Adrenal gland (tissue), 12 donors: ENCODE measurements around the gene SUN1. TPM values are rescaled to one million over a fixed set of nuclear protein-coding genes. Genes with fewer than 3 reads are reported as not detected.
A peak's percentile ranks its signal among the peaks of the same experiment; 100 is the strongest.
"Not testable (repeated sequence)": the region's sequence is repeated elsewhere in the genome, so short reads cannot be mapped to it uniquely, and the experiment has no call there.

Experiments used
- DNase-seq, 7 donors: peaks; one replicate each; pipeline ENCODE4 v3.0.0-alpha.2; 2019 to 2020
- H3K27ac ChIP-seq, 5 donors: fragments of 200-600 bp; sonication (generic) in 4 of 5; 1 replicate in 3 of 5; 2 replicates in 2 of 5; pipeline versions ENCODE4 v1.5.1 to v1.8.0; 2016 to 2020; ENCODE audit warnings: mild to moderate bottlenecking in 1 of 5
- H3K27me3 ChIP-seq: fragments of 200-600 bp; 2 replicates; pipeline ENCODE4 v1.8.0; 2021
- H3K36me3 ChIP-seq, 2 donors: fragments of 200-600 bp; replicated peaks in 1 of 2; 1 replicate in 1 of 2; 2 replicates in 1 of 2; pipeline versions ENCODE4 v1.5.1 to v1.8.0; 2018 to 2022
- H3K4me1 ChIP-seq, 2 donors: fragments of 200-600 bp; replicated peaks in 1 of 2; 1 replicate in 1 of 2; 2 replicates in 1 of 2; pipeline versions ENCODE4 v1.5.1 to v1.8.0; 2018 to 2021
- H3K4me3 ChIP-seq, 4 donors: fragments of 200-600 bp; sonication (generic) in 3 of 4; one replicate each; pipeline ENCODE4 v1.5.1; 2016 to 2018
- H3K9me3 ChIP-seq, 3 donors: fragments of 200-600 bp; sonication (generic) in 1 of 3; replicated peaks in 1 of 3; 1 replicate in 2 of 3; 2 replicates in 1 of 3; pipeline versions ENCODE4 v1.5.1 to v1.8.0; 2016 to 2021
- CTCF ChIP-seq, 6 experiments: fragments of 450-650 bp in 4 of 6; fragments of 200-600 bp in 2 of 6; sonication (generic) in 1 of 6; IDR thresholded peaks; 1 replicate in 5 of 6; 2 replicates in 1 of 6; pipeline versions ENCODE4 v1.5.1 to v1.8.0; 2016 to 2021; ENCODE audit warnings: antibody characterized with exemption in 6 of 6, mild to moderate bottlenecking in 2 of 6, moderate library complexity in 1 of 6
- POLR2A ChIP-seq, 2 donors: fragments of 450-650 bp; IDR thresholded peaks; one replicate each; pipeline ENCODE4 v1.6.1; 2017; ENCODE audit warnings: antibody characterized with exemption in 2 of 2, mild to moderate bottlenecking in 2 of 2, moderate library complexity in 1 of 2
- WGBS, 4 donors: extraction: QIAGEN DNeasy Blood & Tissue Kit in 2 of 4; methylation state at CpG; one replicate each; pipeline versions ENCODE4 v1.1.5 to v1.1.7; 2013 to 2017; 5-methylcytosine and 5-hydroxymethylcytosine counted together
- intact Hi-C, 2 donors: fragments of 100-400 bp; cut with DNase I; formaldehyde crosslinking; loops; one replicate each; pipeline versions ENCODE4 v1.14.1 to v1.15.0; 2022 to 2023
- polyA plus RNA-seq, 3 donors: library from polyadenylated mRNA; stranded (reverse); fragments of 200-250 nt in 2 of 3; fragments of 350-450 nt in 1 of 3; fragmentation: Illumina TruSeq in 1 of 3; extraction: RNeasy Lipid Tissue Mini Kit (QIAGEN cat#74804) in 1 of 3; gene quantifications; one replicate each; pipeline ENCODE4 v1.2.3, GENCODE V29; 2013 to 2014
- total RNA-seq, 9 donors: library from RNA; depleted of rRNA in 4 of 9; stranded (reverse); fragments of >200 nt in 4 of 9; fragments of 120-200 nt in 1 of 9; fragmentation: NEBNext Ultra II Directional in 1 of 9; extraction: Animal tissue kit (Norgen Biotek cat#: 25700) in 1 of 9; gene quantifications; one replicate each; pipeline versions ENCODE4 v1.1.0 to v1.2.4, GENCODE V29; 2013 to 2023
- donor health status: healthy with polysubstance abuse.
- donor health status: Bipolar disorder and iron deficiency.
- donor health status: DM: yes; HTN: yes; CAD: no.
- donor health status: DM: no; HTN: no; CAD: no.
- donor health status: DM: no; HTN: no; CAD: no.
- donor health status: DM: yes; HTN: yes; CAD: no.

SUN1 gene
- total and polyA plus RNA-seq, 12 donors: 28.7 to 122 (median 99.9) TPM

GRCh38 chr7:921071-921461, 88.8 kb downstream of the SUN1 start:
- Histone ChIP-seq H3K9me3 (no peaks in the 10 kb centered on the region), H3K4me3 (no peak overlapping the region), H3K27ac (no peak overlapping the region), H3K4me1 (no peaks in the 10 kb centered on the region), H3K27me3 (no peaks in the 10 kb centered on the region), H3K36me3 (no peaks in the 10 kb centered on the region)
- WGBS, 4 donors: 90 to 95% (median 92%) methylated on average over 15 of the region's 15 CpGs
- intact Hi-C loops: no loop called here
- peak in 5 of 7 donors; percentile 0 to 33 (median 7) for DNase-seq
- no peak for TF ChIP-seq POLR2A (IDR thresholded peaks at IDR 0.05)

GRCh38 chr7:921581-922333, 89.5 kb downstream of the SUN1 start:
- Histone ChIP-seq H3K27ac (no peak overlapping the region), H3K27me3 (no peaks in the 10 kb centered on the region), H3K36me3 (no peaks in the 10 kb centered on the region), H3K9me3 (no peaks in the 10 kb centered on the region), H3K4me3 (no peak overlapping the region), H3K4me1 (no peaks in the 10 kb centered on the region)
- TF ChIP-seq CTCF (IDR thresholded peaks at IDR 0.05) (no peak), POLR2A (IDR thresholded peaks at IDR 0.05) (no peak)
- intact Hi-C loops: no loop called here
- DNase-seq: peak in 6 of 7 donors; percentile 5 to 47 (median 12)
- 60 to 78% (median 71%) methylated on average over 6 to 36 of the region's 36 CpGs for WGBS, 4 donors

GRCh38 chr7:922334-923107, 90.2 kb downstream of the SUN1 start:
- Histone ChIP-seq H3K27ac (peak overlapping the region in 1 of 5 donors; percentile 70), H3K9me3 (no peaks in the 10 kb centered on the region), H3K27me3 (no peaks in the 10 kb centered on the region), H3K4me3 (no peak overlapping the region), H3K36me3 (no peaks in the 10 kb centered on the region), H3K4me1 (no peaks in the 10 kb centered on the region)
- TF ChIP-seq POLR2A (IDR thresholded peaks at IDR 0.05) (no peak), CTCF (IDR thresholded peaks at IDR 0.05) (no peak)
- intact Hi-C loops: no loop called here
- WGBS, 4 donors: 60 to 67% (median 64%) methylated on average over 7 to 29 of the region's 29 CpGs
- DNase-seq: peak in 5 of 7 donors; percentile 6 to 14 (median 7)

GRCh38 chr7:923108-924041, 91.1 kb downstream of the SUN1 start:
- Histone ChIP-seq H3K9me3 (no peaks in the 10 kb centered on the region), H3K4me1 (no peaks in the 10 kb centered on the region), H3K36me3 (no peaks in the 10 kb centered on the region), H3K27me3 (no peaks in the 10 kb centered on the region), H3K4me3 (no peak overlapping the region), H3K27ac (peak overlapping the region in 1 of 5 donors; percentile 70)
- intact Hi-C loops: no loop called here
- TF ChIP-seq CTCF (IDR thresholded peaks at IDR 0.05) (no peak), POLR2A (IDR thresholded peaks at IDR 0.05) (no peak)
- DNase-seq: peak in 6 of 7 donors; percentile 49 to 80 (median 65)
- WGBS, 4 donors: 54 to 80% (median 60%) methylated on average over 11 to 40 of the region's 40 CpGs

- not testable (repeated sequence) for H3K4me1 ChIP-seq
Measured at GRCh38 chr7:924042-924441, 91.8 kb downstream of the SUN1 start.

More at GRCh38 chr7:924042-924441, 91.8 kb downstream of the SUN1 start:
- H3K4me3 ChIP-seq, H3K9me3 ChIP-seq, H3K36me3 ChIP-seq, intact Hi-C loops, H3K27me3 ChIP-seq, H3K27ac ChIP-seq: not testable (repeated sequence)
- 65 to 92% methylated on average over 13 to 17 of the region's 25 CpGs; no CpG with 5 or more reads in 2 of the 4 donors for WGBS, 4 donors
- DNase-seq: peak in 2 of 7 donors; percentile 10 to 11
